IMR-90 (cell line): Measurements from ENCODE around the gene RAVER1. TPM values are rescaled to one million over a fixed set of nuclear protein-coding genes. Genes with fewer than 3 reads are reported as not detected.

Experiments used
- ATAC-seq: fragments of 200-7000 bp; cut with Tn5 transposase; 2 replicates; pipeline ENCODE4 v1.9.1; 2020; ENCODE audit warnings: low read depth, mild to moderate bottlenecking, moderate library complexity
- BruUV-seq: library from RNA; stranded (reverse); fragments of 400-500 nt; replicated peaks from 2 replicates; lab custom pipeline; 2021; lab: Mats Ljungman, UMichigan
- CTCF ChIA-PET: fragments of 300-600 bp; formaldehyde crosslinking; extraction: SDS; loops from one replicate; lab custom pipeline; 2021; ENCODE audit warnings: antibody characterized with exemption; lab: Yijun Ruan, JAX
- POLR2A ChIA-PET: fragments of 300-600 bp; sonication (Branson Sonifier 250); formaldehyde crosslinking; loops from one replicate; lab custom pipeline; 2022; ENCODE audit warnings: antibody characterized with exemption; ENCODE audit not compliant: unreplicated experiment; lab: Charles Lee
- DNase-seq: peaks from one replicate; pipeline ENCODE4 v3.0.0; 2013
- H2AFZ ChIP-seq: replicated peaks from 2 replicates; pipeline ENCODE3; 2013; ENCODE audit warnings: low read length, mild to moderate bottlenecking; ENCODE audit not compliant: poor library complexity
- H2AK5ac ChIP-seq: 2 replicates; pipeline ENCODE4 v1.6.1; 2013; ENCODE audit warnings: low read depth, low read length, inconsistent platforms
- H2AK9ac ChIP-seq: replicated peaks from 2 replicates; pipeline ENCODE3; 2013; ENCODE audit warnings: mild to moderate bottlenecking, low read depth, low read length, moderate library complexity; ENCODE audit not compliant: poor library complexity
- H2BK120ac ChIP-seq: 2 replicates; pipeline ENCODE4 v1.6.1; 2013; ENCODE audit warnings: low read depth, low read length, inconsistent platforms
- H2BK15ac ChIP-seq: 3 replicates; pipeline ENCODE4 v1.6.1; 2013; ENCODE audit warnings: low read depth, low read length, inconsistent platforms
- H2BK20ac ChIP-seq: 2 replicates; pipeline ENCODE4 v1.6.1; 2013; ENCODE audit warnings: low read depth, mild to moderate bottlenecking, inconsistent platforms, low read length, moderate library complexity
- H2BK5ac ChIP-seq: 2 replicates; pipeline ENCODE4 v1.6.1; 2013; ENCODE audit warnings: mild to moderate bottlenecking, low read depth, low read length, inconsistent platforms; ENCODE audit not compliant: poor library complexity, severe bottlenecking
- H3K14ac ChIP-seq: replicated peaks from 2 replicates; pipeline ENCODE4 v1.6.1; 2013; ENCODE audit warnings: low read depth, low read length, inconsistent platforms
- H3K18ac ChIP-seq: 2 replicates; pipeline ENCODE4 v1.6.1; 2013; ENCODE audit warnings: low read depth, low read length, control low read depth
- H3K23ac ChIP-seq: 2 replicates; pipeline ENCODE4 v1.6.1; 2013; ENCODE audit warnings: low read depth, low read length, inconsistent platforms
- H3K27ac ChIP-seq: 2 replicates; pipeline ENCODE4 v1.5.1; 2013; ENCODE audit warnings: mild to moderate bottlenecking, control low read depth, low read length; ENCODE audit not compliant: insufficient read depth
- H3K27me3 ChIP-seq: 2 replicates; pipeline ENCODE4 v1.6.1; 2013; ENCODE audit warnings: low read length; ENCODE audit not compliant: control insufficient read depth, insufficient read depth
- H3K36me3 ChIP-seq: 2 replicates; pipeline ENCODE4 v1.6.1; 2013; ENCODE audit warnings: low read length, mixed read lengths; ENCODE audit not compliant: control insufficient read depth, insufficient read depth
- H3K4ac ChIP-seq: 2 replicates; pipeline ENCODE4 v1.6.1; 2013; ENCODE audit warnings: low read depth, low read length, inconsistent platforms
- H3K4me1 ChIP-seq: 2 replicates; pipeline ENCODE4 v1.6.1; 2013; ENCODE audit warnings: low read length, mixed read lengths; ENCODE audit not compliant: control insufficient read depth, insufficient read depth
- H3K4me2 ChIP-seq: 2 replicates; pipeline ENCODE4 v1.6.1; 2013; ENCODE audit warnings: low read depth, mild to moderate bottlenecking, control low read depth, low read length, moderate library complexity
- H3K4me3 ChIP-seq: 2 replicates; pipeline ENCODE4 v1.5.1; 2013; ENCODE audit warnings: low read depth, mild to moderate bottlenecking, control low read depth, low read length, moderate library complexity; ENCODE audit not compliant: insufficient read depth
- H3K56ac ChIP-seq: 2 replicates; pipeline ENCODE4 v1.6.1; 2013; ENCODE audit warnings: low read length, inconsistent platforms; ENCODE audit not compliant: insufficient read depth; ENCODE audit errors: extremely low read depth
- H3K79me1 ChIP-seq, 2 experiments: 2 replicates each; pipeline ENCODE4 v1.6.1; 2013; ENCODE audit warnings: low read length in 2 of 2, inconsistent platforms in 1 of 2, low read depth in 1 of 2
- H3K9ac ChIP-seq: 2 replicates; pipeline ENCODE4 v1.6.1; 2013; ENCODE audit warnings: low read depth, low read length, control low read depth
- H3K9me1 ChIP-seq: 2 replicates; pipeline ENCODE4 v1.6.1; 2013; ENCODE audit warnings: low read length, inconsistent platforms; ENCODE audit not compliant: insufficient read depth
- H3K9me3 ChIP-seq: 2 replicates; pipeline ENCODE4 v1.6.1; 2013; ENCODE audit warnings: low read length; ENCODE audit not compliant: control insufficient read depth, insufficient read depth
- H4K20me1 ChIP-seq: 2 replicates; pipeline ENCODE4 v1.6.1; 2013; ENCODE audit warnings: low read length, inconsistent platforms; ENCODE audit not compliant: insufficient read depth
- H4K5ac ChIP-seq: 2 replicates; pipeline ENCODE4 v1.6.1; 2013; ENCODE audit warnings: mild to moderate bottlenecking, low read depth, low read length, control low read depth
- H4K8ac ChIP-seq, 2 experiments: 2 replicates each; pipeline ENCODE4 v1.6.1; 2013; ENCODE audit warnings: low read depth in 2 of 2, low read length in 2 of 2, control low read depth in 1 of 2, inconsistent platforms in 1 of 2
- H4K91ac ChIP-seq: 2 replicates; pipeline ENCODE4 v1.6.1; 2013; ENCODE audit warnings: low read depth, low read length, inconsistent platforms; ENCODE audit not compliant: insufficient read depth
- CTCF ChIP-seq: conservative IDR thresholded peaks from 2 replicates; pipeline ENCODE4 v1.5.1; 2012; ENCODE audit warnings: mild to moderate bottlenecking, low read depth, low read length, improper control_type of control experiment
- POLR2A ChIP-seq: IDR thresholded peaks from 2 replicates; pipeline ENCODE4 v1.6.1; 2012; ENCODE audit warnings: mild to moderate bottlenecking, low read depth, low read length
- RAD21 ChIP-seq: IDR thresholded peaks from 2 replicates; pipeline ENCODE4 v1.6.1; 2012; ENCODE audit warnings: low read length, improper control_type of control experiment
- RCOR1 ChIP-seq: IDR thresholded peaks from 2 replicates; pipeline ENCODE4 v1.6.1; 2012; ENCODE audit warnings: mild to moderate bottlenecking, low read length, improper control_type of control experiment; ENCODE audit not compliant: insufficient replicate concordance
- WGBS, 2 experiments: methylation state at CpG; one replicate each; pipeline versions ENCODE4 v1.1.5 to v1.1.7; 2013; ENCODE audit warnings: missing lambda C conversion rate in 2 of 2; ENCODE audit not compliant: insufficient read length in 1 of 2; ENCODE audit errors: extremely low coverage in 2 of 2; 5-methylcytosine and 5-hydroxymethylcytosine counted together
- dilution Hi-C: fragments of 300-500 bp; cut with HindIII; formaldehyde crosslinking; loops from one replicate; pipeline ENCODE4 v1.14.3; 2018; ENCODE audit warnings: low sequenced_read_pairs; ENCODE audit not compliant: unreplicated experiment
- in situ Hi-C: fragments of 300-500 bp; cut with MboI; formaldehyde crosslinking; loops from 3 replicates; pipeline ENCODE4 v1.14.3; 2019; ENCODE audit warnings: low sequenced_read_pairs, inconsistent platforms, mixed read lengths
- intact Hi-C: fragments of 100-400 bp; cut with micrococcal nuclease; formaldehyde crosslinking; loops from 2 replicates; pipeline ENCODE4 v1.10.0; 2022
- polyA plus RNA-seq, 3 experiments: library from polyadenylated mRNA; depleted of rRNA; stranded (reverse); fragments of >200 nt; gene quantifications; 2 replicates each; pipeline ENCODE4 v1.2.3, GENCODE V29; 2012; ENCODE audit warnings: low replicate concordance in 1 of 3
- total RNA-seq: library from RNA; depleted of rRNA; stranded (reverse); fragments of >200 nt; gene quantifications from 2 replicates; pipeline ENCODE4 v1.2.3, GENCODE V29; 2012

The RAVER1 gene
- total and polyA plus RNA-seq, 2 of the 4 experiments (the other 2 are of a cell fraction), result 2.7 to 18.1 TPM

GRCh38 chr19:10317857-10318462, 15.4 kb downstream of the RAVER1 start:
- DNase-seq (no peak), ATAC-seq (no peak)
- no peak for TF ChIP-seq CTCF
- no peak for TF ChIP-seq POLR2A
- no peak for TF ChIP-seq RCOR1
- no peak for TF ChIP-seq RAD21
- no peak overlapping the region for H4K5ac ChIP-seq
- ChIA-PET CTCF (no interaction called here), POLR2A (no interaction called here)
- H3K9ac ChIP-seq, result no peak overlapping the region
- H3K36me3 ChIP-seq, result peaks cover 43% of the 10 kb centered on the region
- H3K4me2 ChIP-seq, result no peak overlapping the region
- H2BK5ac ChIP-seq, result no peak overlapping the region
- peaks cover 19% of the 10 kb centered on the region in 2 experiments for H3K79me1 ChIP-seq
- H3K14ac ChIP-seq, result no peak overlapping the region
- WGBS, 2 experiments, result 100% methylated on average over 1 of the region's 15 CpGs; no CpG with 5 or more reads in 1 of the 2 experiments
- H3K18ac ChIP-seq, result no peak overlapping the region
- H3K4me1 ChIP-seq, result no peaks in the 10 kb centered on the region
- no peak overlapping the region for H2AFZ ChIP-seq
- dilution Hi-C loops, result no loop called here
- no peak overlapping the region for H3K4ac ChIP-seq
- H2AK9ac ChIP-seq, result no peak overlapping the region
- no peak overlapping the region for H3K27ac ChIP-seq
- no peak overlapping the region for H4K91ac ChIP-seq
- no peak overlapping the region for H2BK15ac ChIP-seq
- no peak overlapping the region for H4K8ac ChIP-seq
- in situ Hi-C loops, result no loop called here
- H2AK5ac ChIP-seq, result no peak overlapping the region
- BruUV-seq, result no TSS peak
- H3K9me3 ChIP-seq, result no peaks in the 10 kb centered on the region
- H4K20me1 ChIP-seq, result 0 out of 2 replicates have a peak, but pooled peaks cover 5% of the 10 kb centered on the region
- intact Hi-C loops, result no loop called here
- H3K9me1 ChIP-seq, result peaks cover 7% of the 10 kb centered on the region; the same call in 1 of the 2 replicates
- no peaks in the 10 kb centered on the region for H3K27me3 ChIP-seq
- H3K23ac ChIP-seq, result no peak overlapping the region
- no peak overlapping the region for H3K56ac ChIP-seq
- no peak overlapping the region for H2BK20ac ChIP-seq
- no peak overlapping the region for H3K4me3 ChIP-seq
- no peak overlapping the region for H2BK120ac ChIP-seq
